Measurements from ENCODE around the gene FGGY. TPM values are rescaled to one million over a fixed set of nuclear protein-coding genes. Genes with fewer than 3 reads are reported as not detected.

Gene FGGY
- polyA plus RNA-seq, 6 donors from 2014 or later: 6.1 to 12.0 (median 7.3) TPM

- H3K4me3 Mint-ChIP-seq: no peak overlapping the region
- H3K27me3 Mint-ChIP-seq: no peaks in the 10 kb centered on the region
- no peak overlapping the region for H3K27ac Mint-ChIP-seq
- H3K4me1 Mint-ChIP-seq: no peaks in the 10 kb centered on the region
- no peaks in the 10 kb centered on the region for H3K9me3 Mint-ChIP-seq
- DNase-seq: no peak
- ATAC-seq (ENCODE audit: low read depth in 2 of 2): no peak
- peaks cover 0 to 6% of the 10 kb centered on the region in 2 donors for H3K36me3 Mint-ChIP-seq
These were observed 385.6 kb downstream of the FGGY start for GRCh38 chr1:59682396-59683080.

GRCh38 chr1:59683197-59683596 is 386.3 kb downstream of the FGGY start:
- DNase-seq (no peak), ATAC-seq (ENCODE audit: low read depth in 2 of 2) (no peak)
- Mint-ChIP-seq H3K4me3 (no peak overlapping the region), H3K36me3 (peaks cover 0 to 6% of the 10 kb centered on the region in 2 donors), H3K9me3 (no peaks in the 10 kb centered on the region), H3K27me3 (no peaks in the 10 kb centered on the region), H3K27ac (no peak overlapping the region), H3K4me1 (no peaks in the 10 kb centered on the region)

GRCh38 chr1:59684698-59685097 is 387.8 kb downstream of the FGGY start:
- Mint-ChIP-seq H3K36me3 (peaks cover 0 to 6% of the 10 kb centered on the region in 2 donors), H3K27me3 (no peaks in the 10 kb centered on the region), H3K4me3 (no peak overlapping the region), H3K27ac (no peak overlapping the region), H3K4me1 (no peaks in the 10 kb centered on the region), H3K9me3 (no peaks in the 10 kb centered on the region)
- DNase-seq: no peak
- no peak for ATAC-seq (ENCODE audit: low read depth in 2 of 2)

DNA sequence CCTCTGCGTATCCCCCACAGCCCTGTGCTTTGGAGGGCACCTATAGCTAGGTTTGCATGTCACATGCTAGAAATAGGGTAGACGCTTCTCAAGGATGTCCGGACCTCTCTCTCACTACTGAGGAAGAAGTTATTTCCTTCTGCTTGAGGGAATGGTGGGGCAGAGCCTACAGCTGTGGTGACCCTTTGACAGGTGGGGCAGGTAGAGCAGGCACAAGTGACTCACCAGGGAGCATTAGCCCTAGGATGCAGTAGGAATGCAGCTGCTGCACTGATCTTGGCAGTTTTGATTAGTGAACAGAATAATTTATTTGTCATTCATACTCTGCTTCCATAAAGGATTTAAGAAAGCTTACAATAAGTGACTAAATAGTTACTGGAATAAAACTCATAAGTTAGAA is 388.2 kb downstream of the FGGY start:
- no peaks in the 10 kb centered on the region for H3K27me3 Mint-ChIP-seq
- H3K27ac Mint-ChIP-seq: no peak overlapping the region
- H3K36me3 Mint-ChIP-seq: peaks cover 0 to 6% of the 10 kb centered on the region in 2 donors
- H3K4me1 Mint-ChIP-seq: no peaks in the 10 kb centered on the region
- DNase-seq: no peak
- H3K4me3 Mint-ChIP-seq: no peak overlapping the region
- ATAC-seq (ENCODE audit: low read depth in 2 of 2): no peak
- H3K9me3 Mint-ChIP-seq: no peaks in the 10 kb centered on the region

GRCh38 chr1:59685666-59686065 is 388.8 kb downstream of the FGGY start:
- Mint-ChIP-seq H3K4me1 (no peaks in the 10 kb centered on the region), H3K36me3 (peaks cover 0 to 6% of the 10 kb centered on the region in 2 donors), H3K27ac (no peak overlapping the region), H3K4me3 (no peak overlapping the region), H3K9me3 (no peaks in the 10 kb centered on the region), H3K27me3 (no peaks in the 10 kb centered on the region)
- DNase-seq: no peak
- peak in 1 of 2 donors; percentile 20 for ATAC-seq (ENCODE audit: low read depth in 2 of 2)

DNA sequence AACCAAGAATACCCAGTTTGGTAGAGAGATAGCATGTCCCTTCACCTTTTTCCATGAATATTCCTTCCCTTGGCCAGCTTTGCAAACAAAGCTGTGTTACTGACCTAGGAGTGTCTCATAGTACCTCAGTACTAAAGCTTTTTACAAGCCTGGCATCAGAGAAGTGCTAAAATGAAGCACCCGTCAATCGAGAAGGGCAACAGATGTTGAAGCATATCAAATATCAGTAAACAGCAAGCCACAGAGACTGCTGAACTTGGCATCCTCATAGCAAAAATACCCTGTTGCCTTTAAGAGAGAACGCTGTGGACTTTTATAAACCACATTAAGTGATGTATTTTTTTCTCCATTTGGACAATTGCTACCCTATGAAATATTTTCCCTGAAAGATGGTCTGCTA is 389.3 kb downstream of the FGGY start:
- DNase-seq: no peak
- no peaks in the 10 kb centered on the region for H3K27me3 Mint-ChIP-seq
- no peak overlapping the region for H3K27ac Mint-ChIP-seq
- H3K36me3 Mint-ChIP-seq: peaks cover 0 to 5% of the 10 kb centered on the region in 2 donors
- no peaks in the 10 kb centered on the region for H3K4me1 Mint-ChIP-seq
- no peak overlapping the region for H3K4me3 Mint-ChIP-seq
- ATAC-seq (ENCODE audit: low read depth in 2 of 2): no peak
- H3K9me3 Mint-ChIP-seq: no peaks in the 10 kb centered on the region

- Mint-ChIP-seq H3K9me3 (no peaks in the 10 kb centered on the region), H3K27ac (peak overlapping the region in 1 of 6 donors; percentile 47), H3K27me3 (no peaks in the 10 kb centered on the region), H3K4me3 (no peak overlapping the region), H3K36me3 (peaks cover 0 to 1% of the 10 kb centered on the region in 2 donors), H3K4me1 (no peaks in the 10 kb centered on the region)
- ATAC-seq (ENCODE audit: low read depth in 2 of 2) (no peak), DNase-seq (no peak)
These were observed 389.7 kb downstream of the FGGY start for GRCh38 chr1:59686574-59686973.

DNA sequence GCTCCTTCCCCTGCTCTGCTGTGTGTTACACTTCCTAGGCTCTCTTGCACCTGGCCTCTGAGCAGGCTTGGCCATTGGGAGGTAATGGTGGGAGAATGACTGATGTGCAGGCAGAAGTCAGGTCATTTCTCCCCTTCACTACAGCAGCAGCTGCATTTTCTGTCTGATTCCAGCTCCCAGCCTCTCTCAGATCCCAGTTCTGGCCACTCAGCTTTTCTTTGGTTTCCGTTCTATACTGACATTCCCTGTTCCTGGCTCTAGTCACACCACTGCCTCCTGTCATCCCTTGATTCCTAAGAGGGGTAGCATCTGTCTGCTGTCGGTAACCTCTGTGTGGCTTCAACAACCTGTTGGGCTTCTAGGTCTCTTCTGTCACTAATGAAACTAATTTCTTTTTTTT is 390.2 kb downstream of the FGGY start:
- Mint-ChIP-seq H3K9me3 (no peaks in the 10 kb centered on the region), H3K4me1 (peaks cover 0 to under 1% (median 0%) of the 10 kb centered on the region in 3 donors), H3K27me3 (no peaks in the 10 kb centered on the region), H3K4me3 (no peak overlapping the region), H3K36me3 (no peaks in the 10 kb centered on the region), H3K27ac (peak overlapping the region in 1 of 6 donors; percentile 86)
- no peak for ATAC-seq (ENCODE audit: low read depth in 2 of 2)
- no peak for DNase-seq

GRCh38 chr1:59688976-59689375 is 392.1 kb downstream of the FGGY start:
- H3K27me3 Mint-ChIP-seq: no peaks in the 10 kb centered on the region
- peaks cover 12 to 19% (median 17%) of the 10 kb centered on the region in 3 donors for H3K4me1 Mint-ChIP-seq
- peak overlapping the region in 2 of 6 donors; percentile 6 to 73 for H3K27ac Mint-ChIP-seq
- no peak for DNase-seq
- peaks cover 0 to 6% (median 0%) of the 10 kb centered on the region in 7 donors for H3K9me3 Mint-ChIP-seq
- H3K4me3 Mint-ChIP-seq: no peak overlapping the region
- ATAC-seq (ENCODE audit: low read depth in 2 of 2): no peak
- H3K36me3 Mint-ChIP-seq: peaks cover 5 to 7% of the 10 kb centered on the region in 2 donors

DNA sequence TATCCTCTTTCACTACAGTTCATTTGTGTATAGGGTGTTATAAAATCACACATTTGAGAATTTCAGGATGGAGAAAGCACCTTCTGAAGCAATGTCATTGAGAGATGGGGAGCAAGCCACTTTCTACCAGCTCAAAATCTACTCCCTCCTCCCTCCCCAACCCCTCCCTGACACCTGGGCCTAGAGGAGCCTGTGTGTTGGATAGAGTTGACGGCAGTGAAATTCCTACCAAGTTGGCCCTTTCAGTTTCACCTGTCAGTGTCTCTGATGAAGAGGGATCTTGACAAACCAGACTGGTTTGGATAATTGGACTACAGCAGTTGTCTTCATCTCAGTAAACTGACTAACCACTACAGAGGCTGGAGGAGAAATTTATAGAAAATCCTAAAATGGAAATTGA is 392.8 kb downstream of the FGGY start:
- peaks cover 0 to 6% (median 0%) of the 10 kb centered on the region in 7 donors for H3K9me3 Mint-ChIP-seq
- peaks cover 12 to 19% (median 17%) of the 10 kb centered on the region in 3 donors for H3K4me1 Mint-ChIP-seq
- H3K4me3 Mint-ChIP-seq: no peak overlapping the region

DNA sequence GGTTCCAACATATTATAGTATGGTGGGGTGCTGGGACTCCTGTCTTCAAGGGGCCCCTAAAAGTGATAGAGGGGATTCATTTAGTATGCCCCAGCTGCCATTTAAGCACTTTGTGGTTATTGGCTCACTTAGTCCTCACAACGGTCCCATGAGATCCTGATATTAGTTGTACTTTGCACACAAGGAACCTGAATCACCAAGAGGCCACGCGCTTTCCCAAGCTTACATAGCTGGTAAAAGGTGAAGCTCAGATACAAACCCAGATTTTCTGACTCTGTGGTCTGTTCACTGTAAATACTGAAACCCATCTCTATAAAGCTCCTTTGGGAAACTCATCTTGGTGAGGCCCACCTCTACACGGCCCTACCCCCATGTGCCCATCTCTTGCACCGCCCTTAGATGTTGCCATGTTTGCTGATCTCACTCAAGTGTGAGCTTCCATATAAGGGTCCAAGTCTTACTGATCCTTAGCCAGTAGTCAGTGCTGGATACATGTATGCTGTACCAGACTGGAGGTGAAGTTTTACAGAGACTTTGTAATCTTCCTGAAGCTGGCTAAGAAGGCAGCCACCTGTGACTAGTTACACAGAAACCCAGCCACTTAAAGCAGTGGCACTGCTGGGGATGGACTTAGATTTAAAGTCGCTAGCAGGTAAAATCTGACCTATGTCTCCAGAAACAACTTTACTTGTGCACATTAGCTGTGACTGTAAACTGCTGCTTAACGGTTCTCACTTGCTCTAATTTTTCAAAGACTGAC is 393.5 kb downstream of the FGGY start:
- Mint-ChIP-seq H3K36me3 (peaks cover 5 to 7% of the 10 kb centered on the region in 2 donors), H3K27ac (peak overlapping the region in 4 of 6 donors; percentile 16 to 85 (median 70)), H3K4me1 (peaks cover 12 to 19% (median 17%) of the 10 kb centered on the region in 3 donors), H3K4me3 (no peak overlapping the region), H3K27me3 (no peaks in the 10 kb centered on the region), H3K9me3 (peaks cover 0 to 6% (median 0%) of the 10 kb centered on the region in 7 donors)
- DNase-seq: no peak
- no peak for ATAC-seq (ENCODE audit: low read depth in 2 of 2)

More for the DNA sequence above, 392.8 kb downstream of the FGGY start:
- Mint-ChIP-seq H3K27ac (peak overlapping the region in 2 of 6 donors; percentile 63 to 85), H3K36me3 (peaks cover 5 to 7% of the 10 kb centered on the region in 2 donors), H3K27me3 (no peaks in the 10 kb centered on the region)
- ATAC-seq (ENCODE audit: low read depth in 2 of 2) (no peak), DNase-seq (no peak)

DNA sequence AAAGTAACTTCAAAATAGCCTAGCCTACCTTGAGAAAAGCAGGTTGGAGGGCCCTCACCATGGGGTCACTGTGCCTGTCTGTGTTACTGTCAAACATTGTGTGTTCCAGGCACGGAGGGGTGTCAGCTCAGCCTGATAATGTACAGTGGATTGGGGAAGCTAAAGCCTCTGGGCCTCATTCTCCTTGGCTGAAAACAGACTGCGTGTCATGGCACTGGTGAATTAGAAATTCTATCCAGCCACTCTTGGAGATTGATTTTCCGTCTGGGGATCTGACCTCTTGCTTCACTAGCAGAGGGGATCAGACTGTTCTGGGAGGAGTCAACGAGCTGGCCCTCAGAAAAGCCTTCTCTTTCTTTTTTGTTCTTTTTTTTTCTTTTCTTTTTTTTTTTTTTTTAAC is 394.4 kb downstream of the FGGY start:
- H3K4me1 Mint-ChIP-seq: peaks cover 12 to 20% (median 18%) of the 10 kb centered on the region in 3 donors
- no peak overlapping the region for H3K4me3 Mint-ChIP-seq
- no peaks in the 10 kb centered on the region for H3K27me3 Mint-ChIP-seq
- peaks cover 5 to 7% of the 10 kb centered on the region in 2 donors for H3K36me3 Mint-ChIP-seq
- ATAC-seq (ENCODE audit: low read depth in 2 of 2) (no peak), DNase-seq (no peak)
- peak overlapping the region in 4 of 6 donors; percentile 37 to 85 (median 62) for H3K27ac Mint-ChIP-seq
- H3K9me3 Mint-ChIP-seq: peaks cover 0 to 6% (median 0%) of the 10 kb centered on the region in 7 donors

DNA sequence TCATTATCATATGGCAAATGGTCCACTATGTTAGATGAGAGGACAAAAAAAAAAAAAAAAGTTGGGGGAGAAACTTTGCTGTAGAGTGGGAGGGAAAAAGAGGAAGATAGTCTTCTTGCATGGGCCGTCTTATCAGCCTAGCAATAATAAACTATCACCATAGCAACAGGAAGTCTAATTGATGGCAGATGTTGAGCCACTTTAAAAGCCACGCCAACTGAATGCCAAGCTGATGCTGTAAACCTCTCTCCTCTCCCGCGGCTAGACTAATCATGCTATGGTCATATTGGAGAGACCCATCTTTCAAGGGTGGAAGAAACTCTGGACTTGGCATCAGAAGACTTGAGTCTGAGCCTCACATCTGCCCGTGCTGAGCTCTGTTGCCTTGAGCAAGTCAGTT is 395.7 kb downstream of the FGGY start:
- peak overlapping the region in 2 of 8 donors; percentile 14 to 75 for H3K4me3 Mint-ChIP-seq
- H3K4me1 Mint-ChIP-seq: peaks cover 24 to 32% (median 31%) of the 10 kb centered on the region in 3 donors
- H3K27me3 Mint-ChIP-seq: no peaks in the 10 kb centered on the region
- peaks cover 0 to 6% (median 0%) of the 10 kb centered on the region in 7 donors for H3K9me3 Mint-ChIP-seq
- H3K36me3 Mint-ChIP-seq: peaks cover 5 to 7% of the 10 kb centered on the region in 2 donors
- ATAC-seq (ENCODE audit: low read depth in 2 of 2) (peak; percentile 88 to 91), DNase-seq (peak; percentile 72)
- H3K27ac Mint-ChIP-seq: peak overlapping the region; percentile 85 to 95 (median 92)

- Mint-ChIP-seq H3K27ac (peak overlapping the region in 4 of 6 donors; percentile 85 to 95 (median 91)), H3K27me3 (no peaks in the 10 kb centered on the region)
These were observed 396.5 kb downstream of the FGGY start for GRCh38 chr1:59693406-59693805.

More at GRCh38 chr1:59693406-59693805, 396.5 kb downstream of the FGGY start:
- DNase-seq (no peak), ATAC-seq (ENCODE audit: low read depth in 2 of 2) (no peak)
- peaks cover 0 to 6% (median 0%) of the 10 kb centered on the region in 7 donors for H3K9me3 Mint-ChIP-seq
- H3K4me1 Mint-ChIP-seq: peaks cover 28 to 40% (median 38%) of the 10 kb centered on the region in 3 donors
- H3K4me3 Mint-ChIP-seq: peak overlapping the region in 2 of 8 donors; percentile 4 to 10
- H3K36me3 Mint-ChIP-seq: peaks cover 5 to 7% of the 10 kb centered on the region in 2 donors
